Thymus (tissue), 11 donors: ENCODE data around the gene PUS1. TPM values are rescaled to one million over a fixed set of nuclear protein-coding genes. Genes with fewer than 3 reads are reported as not detected.

Experiments
- DNase-seq, 9 donors: peaks; one replicate each; pipeline ENCODE4 v3.0.0-alpha.2; 2013; ENCODE audit warnings: low spot score in 9 of 9, low read depth in 6 of 9, missing footprints in 1 of 9
- H3K27ac ChIP-seq, 2 donors: one replicate each; pipeline ENCODE4 v1.5.1; 2013; ENCODE audit warnings: control low read depth in 1 of 2, low read depth in 1 of 2, low read length in 1 of 2, mild to moderate bottlenecking in 1 of 2, moderate library complexity in 1 of 2
- H3K27me3 ChIP-seq, 2 donors: one replicate each; pipeline ENCODE4 v1.5.1; 2013; ENCODE audit warnings: low read length in 1 of 2; ENCODE audit not compliant: control insufficient read depth in 2 of 2, insufficient read depth in 1 of 2
- H3K36me3 ChIP-seq, 2 donors: one replicate each; pipeline ENCODE4 v1.5.1; 2013; ENCODE audit warnings: low read length in 1 of 2, mild to moderate bottlenecking in 1 of 2, moderate library complexity in 1 of 2; ENCODE audit not compliant: control insufficient read depth in 2 of 2, insufficient read depth in 2 of 2
- H3K4me1 ChIP-seq, 2 donors: one replicate each; pipeline ENCODE4 v1.5.1; 2013; ENCODE audit warnings: low read length in 2 of 2; ENCODE audit not compliant: control insufficient read depth in 2 of 2, insufficient read depth in 2 of 2
- H3K4me3 ChIP-seq, 2 donors: one replicate each; pipeline ENCODE4 v1.5.1; 2013; ENCODE audit warnings: low read length in 2 of 2, control low read depth in 1 of 2, mild to moderate bottlenecking in 1 of 2
- H3K9me3 ChIP-seq, 2 donors: one replicate each; pipeline ENCODE4 v1.5.1; 2013; ENCODE audit warnings: low read length in 1 of 2, mild to moderate bottlenecking in 1 of 2; ENCODE audit not compliant: control insufficient read depth in 2 of 2, insufficient read depth in 1 of 2
- WGBS: extraction: QIAGEN DNeasy Blood & Tissue Kit; methylation state at CpG from one replicate; pipeline ENCODE4 v1.1.7; 2013; 5-methylcytosine and 5-hydroxymethylcytosine counted together
- polyA plus RNA-seq: library from polyadenylated mRNA; stranded (reverse); fragments of 200-250 nt; gene quantifications from one replicate; pipeline ENCODE4 v1.2.3, GENCODE V29; 2013
- total RNA-seq: library from RNA; stranded (reverse); fragments of 120-200 nt; gene quantifications from one replicate; pipeline ENCODE4 v1.2.4, GENCODE V29; 2013
- donor health status: healthy.

Gene PUS1
- total and polyA plus RNA-seq, 2 donors = 9.5 to 30.0 TPM

DNA sequence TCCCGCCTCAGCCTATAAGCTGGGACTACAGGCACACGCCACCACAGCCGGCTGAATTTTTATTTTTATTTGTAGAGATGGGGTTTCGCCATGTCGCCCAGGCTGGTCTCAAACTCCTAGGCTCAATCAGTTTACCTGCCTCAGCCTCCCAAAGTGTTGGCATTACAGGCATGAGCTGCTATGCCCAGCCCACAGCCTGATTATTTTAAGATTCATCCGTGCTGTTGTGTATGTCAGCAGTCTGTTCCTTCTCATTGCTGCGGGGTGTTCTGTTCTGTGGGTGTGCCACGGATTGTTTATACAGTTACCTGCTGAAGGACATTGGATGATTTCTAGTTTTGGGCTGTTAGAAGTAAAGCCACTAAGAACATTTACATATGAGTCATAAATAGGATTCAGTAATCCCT is 11.1 kb downstream of the PUS1 start:
- DNase-seq = no peak
- Histone ChIP-seq H3K4me1 (no peaks in the 10 kb centered on the region), H3K27ac (no peak overlapping the region), H3K9me3 (peaks cover 0 to 4% of the 10 kb centered on the region in 2 donors), H3K4me3 (no peak overlapping the region), H3K27me3 (no peaks in the 10 kb centered on the region), H3K36me3 (peaks cover 24 to 51% of the 10 kb centered on the region in 2 donors)
- WGBS = 97% methylated on average over 8 of the region's 8 CpGs

DNA sequence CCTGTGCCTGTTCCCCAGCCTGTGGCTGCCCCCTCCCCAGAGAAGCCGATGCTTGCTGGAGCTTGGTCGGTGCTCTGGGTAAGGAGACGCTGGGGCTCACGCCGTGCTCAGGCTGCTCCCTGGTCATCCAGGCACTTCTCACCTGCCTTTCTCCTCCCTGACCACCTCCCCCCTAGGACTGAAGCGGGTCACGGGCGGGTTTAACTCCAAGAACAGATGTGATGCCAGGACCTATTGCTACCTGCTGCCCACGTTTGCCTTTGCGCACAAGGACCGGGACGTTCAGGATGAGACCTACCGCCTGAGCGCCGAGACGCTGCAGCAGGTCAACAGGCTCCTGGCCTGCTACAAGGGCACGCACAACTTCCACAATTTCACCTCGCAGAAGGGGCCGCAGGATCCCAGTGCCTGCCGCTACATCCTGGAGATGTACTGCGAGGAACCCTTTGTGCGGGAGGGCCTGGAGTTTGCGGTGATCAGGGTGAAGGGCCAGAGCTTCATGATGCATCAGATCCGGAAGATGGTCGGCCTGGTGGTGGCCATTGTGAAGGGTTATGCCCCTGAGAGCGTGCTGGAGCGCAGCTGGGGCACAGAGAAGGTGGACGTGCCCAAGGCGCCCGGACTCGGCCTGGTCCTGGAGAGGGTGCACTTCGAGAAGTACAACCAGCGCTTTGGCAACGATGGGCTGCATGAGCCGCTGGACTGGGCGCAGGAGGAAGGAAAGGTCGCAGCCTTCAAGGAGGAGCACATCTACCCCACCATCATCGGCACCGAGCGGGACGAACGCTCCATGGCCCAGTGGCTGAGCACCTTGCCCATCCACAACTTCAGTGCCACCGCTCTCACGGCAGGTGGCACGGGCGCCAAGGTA is 12.3 kb downstream of the PUS1 start:
- peaks cover 24 to 49% of the 10 kb centered on the region in 2 donors for H3K36me3 ChIP-seq
- no peaks in the 10 kb centered on the region for H3K27me3 ChIP-seq
- WGBS = 97% methylated on average over 46 of the region's 46 CpGs
- H3K27ac ChIP-seq = no peak overlapping the region
- H3K4me3 ChIP-seq = no peak overlapping the region
- H3K9me3 ChIP-seq = peaks cover 0 to 4% of the 10 kb centered on the region in 2 donors
- H3K4me1 ChIP-seq = no peaks in the 10 kb centered on the region
- no peak for DNase-seq

- no peak for DNase-seq
- Histone ChIP-seq H3K4me3 (no peak overlapping the region), H3K9me3 (peaks cover 0 to 4% of the 10 kb centered on the region in 2 donors), H3K36me3 (peaks cover 24 to 49% of the 10 kb centered on the region in 2 donors), H3K27ac (no peak overlapping the region), H3K27me3 (no peaks in the 10 kb centered on the region), H3K4me1 (no peaks in the 10 kb centered on the region)
- WGBS = 97% methylated on average over 7 of the region's 7 CpGs
Observed at GRCh38 chr12:131941987-131942341, 12.9 kb downstream of the PUS1 start.

- DNase-seq = no peak
Observed at GRCh38 chr12:131942671-131943070, 13.6 kb downstream of the PUS1 start.

GRCh38 chr12:131943389-131943788 is 14.3 kb downstream of the PUS1 start:
- Histone ChIP-seq H3K36me3 (peaks cover 24 to 45% of the 10 kb centered on the region in 2 donors), H3K9me3 (peaks cover 0 to 4% of the 10 kb centered on the region in 2 donors), H3K27me3 (no peaks in the 10 kb centered on the region), H3K27ac (no peak overlapping the region), H3K4me3 (no peak overlapping the region), H3K4me1 (no peaks in the 10 kb centered on the region)
- WGBS = over 99% methylated on average over 8 of the region's 8 CpGs
- DNase-seq = no peak

More at GRCh38 chr12:131942671-131943070, 13.6 kb downstream of the PUS1 start:
- 99% methylated on average over 12 of the region's 12 CpGs for WGBS
- Histone ChIP-seq H3K9me3 (peaks cover 0 to 4% of the 10 kb centered on the region in 2 donors), H3K36me3 (peaks cover 24 to 46% of the 10 kb centered on the region in 2 donors), H3K27ac (no peak overlapping the region), H3K4me3 (no peak overlapping the region), H3K4me1 (no peaks in the 10 kb centered on the region), H3K27me3 (no peaks in the 10 kb centered on the region)

GRCh38 chr12:131943876-131944275 is 14.8 kb downstream of the PUS1 start:
- Histone ChIP-seq H3K27me3 (no peaks in the 10 kb centered on the region), H3K9me3 (peaks cover 0 to 4% of the 10 kb centered on the region in 2 donors), H3K4me1 (no peaks in the 10 kb centered on the region), H3K36me3 (peaks cover 23 to 45% of the 10 kb centered on the region in 2 donors), H3K4me3 (no peak overlapping the region), H3K27ac (no peak overlapping the region)
- DNase-seq = no peak
- WGBS = 98% methylated on average over 10 of the region's 10 CpGs

GRCh38 chr12:131944601-131945251 is 15.7 kb downstream of the PUS1 start:
- Histone ChIP-seq H3K27me3 (no peaks in the 10 kb centered on the region), H3K4me3 (no peak overlapping the region), H3K4me1 (peaks cover 0 to 5% of the 10 kb centered on the region in 2 donors), H3K36me3 (peaks cover 18 to 39% of the 10 kb centered on the region in 2 donors), H3K9me3 (peaks cover 0 to 4% of the 10 kb centered on the region in 2 donors), H3K27ac (no peak overlapping the region)
- DNase-seq = no peak
- whole genome bisulfite sequencing = 95% methylated on average over 35 of the region's 35 CpGs

GRCh38 chr12:131946757-131947156 is 17.7 kb downstream of the PUS1 start:
- 92% methylated on average over 6 of the region's 6 CpGs for WGBS
- no peak overlapping the region for H3K27ac ChIP-seq
- no peak overlapping the region for H3K4me3 ChIP-seq
- peaks cover 5 to 15% of the 10 kb centered on the region in 2 donors for H3K4me1 ChIP-seq
- peaks cover 0 to 4% of the 10 kb centered on the region in 2 donors for H3K9me3 ChIP-seq
- no peak for DNase-seq
- peaks cover 4 to 24% of the 10 kb centered on the region in 2 donors for H3K36me3 ChIP-seq
- H3K27me3 ChIP-seq = no peaks in the 10 kb centered on the region

DNA sequence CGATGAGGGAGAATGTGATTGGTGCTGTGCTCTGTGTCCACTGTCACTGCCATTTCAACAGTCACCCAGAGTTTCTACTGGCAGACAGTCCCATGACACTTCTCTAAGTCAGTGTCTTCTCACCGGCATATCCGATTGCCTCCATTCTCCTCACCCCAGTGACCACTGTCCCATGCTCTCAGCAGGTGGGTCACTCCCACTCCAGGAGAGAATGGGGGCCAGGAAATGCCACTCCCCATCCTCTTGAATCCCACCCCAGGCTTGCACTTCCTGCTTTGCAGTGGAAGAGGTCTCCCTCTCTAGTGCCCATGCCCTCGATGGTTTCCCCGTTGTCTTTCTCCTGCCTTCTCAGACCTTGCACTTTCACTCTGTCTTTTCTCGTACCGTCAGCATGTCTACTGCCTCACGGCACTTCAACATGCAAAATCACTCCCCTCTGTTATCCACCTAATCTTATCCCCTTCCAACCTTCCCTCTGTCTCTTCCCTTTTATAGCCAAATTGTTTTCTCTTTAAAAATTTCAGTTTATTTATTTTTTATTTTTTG is 18.5 kb downstream of the PUS1 start:
- peaks cover 0 to 19% of the 10 kb centered on the region in 2 donors for H3K36me3 ChIP-seq
- H3K9me3 ChIP-seq = peaks cover 0 to 4% of the 10 kb centered on the region in 2 donors
- H3K27me3 ChIP-seq = no peaks in the 10 kb centered on the region
- H3K4me1 ChIP-seq = peaks cover 5 to 15% of the 10 kb centered on the region in 2 donors
- no peak for DNase-seq
- no peak overlapping the region for H3K4me3 ChIP-seq
- WGBS = 69% methylated on average over 8 of the region's 8 CpGs
- no peak overlapping the region for H3K27ac ChIP-seq
